ENCODE measurements around the gene PLPP1. TPM values are rescaled to one million over a fixed set of nuclear protein-coding genes. Genes with fewer than 3 reads are reported as not detected.
A peak's percentile ranks its signal among the peaks of the same experiment; 100 is the strongest.

Gene PLPP1
- total RNA-seq, 1 donor from 2014 or later, result 7.9 TPM

GRCh38 chr5:55393501-55394175, 141.1 kb downstream of the PLPP1 start:
- H3K36me3 Mint-ChIP-seq (ENCODE audit: insufficient read depth), result peaks cover 34% of the 10 kb centered on the region
- H3K4me1 Mint-ChIP-seq (ENCODE audit: low read depth), result peaks cover 15% of the 10 kb centered on the region
- TF ChIP-seq CTCF (IDR thresholded peaks at IDR 0.05; ENCODE audit: unreplicated experiment), result no peak
- peaks cover 3% of the 10 kb centered on the region for H3K9me3 Mint-ChIP-seq (ENCODE audit: low read depth)
- no peaks in the 10 kb centered on the region for H3K27me3 Mint-ChIP-seq
- no peak overlapping the region for H3K27ac Mint-ChIP-seq
- H3K4me3 Mint-ChIP-seq (ENCODE audit: low read depth), result no peak overlapping the region
- DNase-seq (ENCODE audit: low spot score, unreplicated experiment), result no peak

- Mint-ChIP-seq H3K27me3 (no peaks in the 10 kb centered on the region), H3K4me1 (ENCODE audit: low read depth) (peaks cover 17% of the 10 kb centered on the region), H3K36me3 (ENCODE audit: insufficient read depth) (peaks cover 36% of the 10 kb centered on the region), H3K4me3 (ENCODE audit: low read depth) (no peak overlapping the region), H3K9me3 (ENCODE audit: low read depth) (peaks cover 3% of the 10 kb centered on the region), H3K27ac (no peak overlapping the region)
- DNase-seq (ENCODE audit: low spot score, unreplicated experiment), result no peak
- no peak for TF ChIP-seq CTCF (IDR thresholded peaks at IDR 0.05; ENCODE audit: unreplicated experiment)
Measured at GRCh38 chr5:55392669-55393068, 142.1 kb downstream of the PLPP1 start.

- Mint-ChIP-seq H3K9me3 (ENCODE audit: low read depth) (peaks cover 3% of the 10 kb centered on the region), H3K27ac (peak overlapping the region; percentile 6), H3K36me3 (ENCODE audit: insufficient read depth) (peaks cover 36% of the 10 kb centered on the region), H3K4me3 (ENCODE audit: low read depth) (no peak overlapping the region), H3K27me3 (no peaks in the 10 kb centered on the region), H3K4me1 (ENCODE audit: low read depth) (peaks cover 13% of the 10 kb centered on the region)
- TF ChIP-seq CTCF (IDR thresholded peaks at IDR 0.05; ENCODE audit: unreplicated experiment), result no peak
- DNase-seq (ENCODE audit: low spot score, unreplicated experiment), result no peak
Measured at GRCh38 chr5:55391707-55392106, 143.1 kb downstream of the PLPP1 start.

- Mint-ChIP-seq H3K4me3 (ENCODE audit: low read depth) (no peak overlapping the region), H3K9me3 (ENCODE audit: low read depth) (peaks cover 12% of the 10 kb centered on the region), H3K4me1 (ENCODE audit: low read depth) (peaks cover 12% of the 10 kb centered on the region), H3K36me3 (ENCODE audit: insufficient read depth) (peaks cover 40% of the 10 kb centered on the region), H3K27me3 (no peaks in the 10 kb centered on the region), H3K27ac (no peak overlapping the region)
- no peak for TF ChIP-seq CTCF (IDR thresholded peaks at IDR 0.05; ENCODE audit: unreplicated experiment)
- DNase-seq (ENCODE audit: low spot score, unreplicated experiment), result no peak
Measured at GRCh38 chr5:55387865-55388264, 146.9 kb downstream of the PLPP1 start.

- Mint-ChIP-seq H3K27ac (no peak overlapping the region), H3K36me3 (ENCODE audit: insufficient read depth) (peaks cover 37% of the 10 kb centered on the region), H3K9me3 (ENCODE audit: low read depth) (peaks cover 9% of the 10 kb centered on the region), H3K4me1 (ENCODE audit: low read depth) (peaks cover 8% of the 10 kb centered on the region), H3K27me3 (no peaks in the 10 kb centered on the region), H3K4me3 (ENCODE audit: low read depth) (no peak overlapping the region)
- no peak for TF ChIP-seq CTCF (IDR thresholded peaks at IDR 0.05; ENCODE audit: unreplicated experiment)
- no peak for DNase-seq (ENCODE audit: low spot score, unreplicated experiment)
Measured at GRCh38 chr5:55386356-55386755, 148.4 kb downstream of the PLPP1 start.
